HAP-1 (cell line): ENCODE data around the gene PTPMT1.

Experiments used
- DNase-seq, 2 experiments: peaks; one replicate each; pipeline ENCODE4 v3.0.0-alpha.2; 2016 to 2020; ENCODE audit warnings: low spot score in 2 of 2
- H3K27me3 ChIP-seq: fragments of 250-450 bp; sonication (Bioruptor Pico); 2 replicates; pipeline ENCODE4 v1.5.1; 2020; ENCODE audit warnings: low read depth, mild to moderate bottlenecking, moderate library complexity
- H3K36me3 ChIP-seq: fragments of 250-450 bp; sonication (Bioruptor Pico); replicated peaks from 2 replicates; pipeline ENCODE4 v1.5.1; 2020; ENCODE audit warnings: mild to moderate bottlenecking
- H3K4me1 ChIP-seq: fragments of 250-450 bp; sonication (Bioruptor Pico); 2 replicates; pipeline ENCODE4 v1.5.1; 2020; ENCODE audit warnings: mild to moderate bottlenecking
- H3K4me3 ChIP-seq: fragments of 250-450 bp; sonication (Bioruptor Pico); 2 replicates; pipeline ENCODE4 v1.5.1; 2020; ENCODE audit warnings: mild to moderate bottlenecking, moderate library complexity
- H3K9me3 ChIP-seq: fragments of 250-450 bp; sonication (Bioruptor Pico); 2 replicates; pipeline ENCODE4 v1.5.1; 2020; ENCODE audit warnings: mild to moderate bottlenecking, moderate library complexity
- in situ Hi-C: fragments of 300-500 bp; cut with MboI; formaldehyde crosslinking; loops from 3 replicates; pipeline ENCODE4 v1.14.3; 2020; ENCODE audit warnings: low sequenced_read_pairs, inconsistent platforms, mixed read lengths

Gene PTPMT1

GRCh38 chr11:47578524-47579494 is 13.4 kb downstream of the PTPMT1 start, which contains the start of the genes KBTBD4 and NDUFS3:
KBTBD4 (minus strand) TSS chr11:47578970; CDS start chr11:47578951, 19 bp downstream.
NDUFS3 (plus strand) TSS chr11:47579074; CDS start chr11:47579092, 18 bp downstream.
- no peaks in the 10 kb centered on the region; the same call in 1 of the 2 replicates for H3K4me1 ChIP-seq
- peak; percentile 84 to 94 for DNase-seq
- H3K27me3 ChIP-seq = no peaks in the 10 kb centered on the region
- H3K4me3 ChIP-seq = peak within 1 kb of the TSS; percentile 97
- peaks cover 60% of the 10 kb centered on the region for H3K36me3 ChIP-seq
- H3K9me3 ChIP-seq = no peaks in the 10 kb centered on the region
- in situ Hi-C loops = no loop called here

DNA sequence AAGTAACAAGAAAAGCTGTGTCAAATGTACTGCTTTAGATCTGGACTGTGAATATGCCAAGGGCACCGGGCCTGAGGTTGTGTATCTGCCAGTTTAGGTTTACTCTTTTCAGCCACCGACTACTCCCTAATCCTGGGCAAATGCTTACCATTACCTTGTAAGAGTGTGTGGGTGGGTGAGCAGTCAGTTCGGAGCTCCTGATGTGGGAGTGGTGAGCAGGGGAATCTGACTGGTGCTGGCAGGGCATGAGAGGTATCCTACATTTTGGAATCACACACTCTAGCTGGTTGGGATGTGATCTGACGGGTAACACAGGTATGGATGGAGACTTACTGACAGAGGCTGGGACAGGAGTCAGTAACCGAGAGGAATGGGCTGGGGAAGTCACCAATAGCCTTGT is 18.4 kb downstream of the PTPMT1 start:
- Histone ChIP-seq H3K4me1 (no peaks in the 10 kb centered on the region), H3K4me3 (no peak overlapping the region), H3K27me3 (no peaks in the 10 kb centered on the region), H3K36me3 (peaks cover 43% of the 10 kb centered on the region), H3K9me3 (no peaks in the 10 kb centered on the region)
- in situ Hi-C loops = no loop called here
- no peak for DNase-seq

DNA sequence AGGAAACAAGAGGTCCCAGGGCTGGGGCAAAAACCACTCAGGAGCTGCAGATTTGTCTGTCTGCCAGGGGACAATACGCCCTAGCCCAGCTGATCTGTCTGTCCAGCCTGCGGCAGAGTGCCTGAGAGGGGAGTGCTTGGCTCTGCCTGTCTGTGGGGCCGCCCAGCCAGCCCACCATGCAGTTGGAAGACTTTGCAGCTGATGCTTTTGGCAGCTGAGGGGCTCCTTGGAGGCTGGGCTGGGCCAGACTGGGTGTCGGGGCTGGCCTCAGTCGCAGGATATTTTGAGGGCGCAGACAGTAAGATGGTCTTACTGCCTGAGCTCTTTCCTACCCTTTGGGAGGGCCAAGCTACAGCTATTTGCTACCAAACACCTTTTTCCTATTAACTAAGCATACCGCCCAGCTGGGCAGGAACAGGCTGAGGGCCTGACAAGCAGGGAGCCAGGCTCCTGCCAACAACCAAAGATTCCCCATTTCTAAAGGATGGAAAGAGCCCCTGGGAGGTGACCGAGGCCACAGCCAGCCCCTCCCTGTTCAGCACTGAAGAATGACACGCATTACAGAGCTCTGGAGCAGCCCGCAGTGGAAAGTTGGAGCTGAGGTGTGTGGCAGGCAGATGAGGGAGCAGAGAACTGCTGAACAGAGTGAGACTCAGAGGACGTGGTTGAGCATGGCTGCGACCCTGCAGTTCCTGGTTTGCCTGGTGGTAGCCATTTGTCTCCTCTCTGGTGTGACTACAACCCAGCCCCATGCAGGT is 20.9 kb downstream of the PTPMT1 start, which contains the start of gene FAM180B:
FAM180B (plus strand) TSS at position 581 of the 758 bp plus-strand sequence; CDS start at position 672, 91 bp downstream.
- no peak for DNase-seq
- in situ Hi-C loops = no loop called here
- Histone ChIP-seq H3K9me3 (no peaks in the 10 kb centered on the region), H3K36me3 (peaks cover 30% of the 10 kb centered on the region), H3K4me1 (no peaks in the 10 kb centered on the region), H3K27me3 (no peaks in the 10 kb centered on the region), H3K4me3 (no peak within 1 kb of the TSS)

DNA sequence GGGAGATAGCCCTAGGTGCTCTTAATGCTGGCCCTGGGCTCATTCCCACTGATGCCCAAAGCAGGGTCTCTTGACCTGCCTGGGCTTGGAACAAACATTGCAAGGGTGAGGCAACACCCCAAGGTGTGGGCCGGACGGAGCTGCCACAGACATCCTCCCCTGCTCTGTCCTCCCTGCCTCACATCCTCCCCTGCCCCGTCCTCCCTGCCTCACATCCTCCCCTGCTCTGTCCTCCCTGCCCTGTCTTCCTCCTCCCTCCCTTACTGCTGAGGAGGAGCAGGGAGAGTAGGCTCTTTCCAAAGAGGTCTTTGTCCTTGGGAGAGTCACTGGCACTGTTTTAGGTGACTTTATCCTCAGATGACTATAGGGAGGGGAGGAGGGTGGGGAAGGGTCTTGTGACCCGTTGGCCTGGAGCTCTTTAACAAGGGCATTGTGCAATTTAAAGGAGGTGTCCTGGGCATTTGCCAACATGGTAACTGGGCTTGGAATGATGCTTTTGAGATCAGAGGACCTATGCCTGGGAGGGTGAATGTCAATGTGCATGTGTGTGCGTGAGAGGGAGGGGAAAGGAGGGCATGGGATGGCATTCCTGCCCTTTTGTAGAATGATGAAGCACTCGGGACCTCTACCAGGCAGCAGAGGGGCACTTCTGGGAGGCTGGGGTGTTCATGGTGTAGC is 21.8 kb downstream of the PTPMT1 start:
- in situ Hi-C loops = no loop called here
- H3K4me3 ChIP-seq = no peak overlapping the region
- H3K9me3 ChIP-seq = no peaks in the 10 kb centered on the region
- no peak for DNase-seq
- H3K27me3 ChIP-seq = no peaks in the 10 kb centered on the region
- H3K4me1 ChIP-seq = no peaks in the 10 kb centered on the region
- peaks cover 21% of the 10 kb centered on the region for H3K36me3 ChIP-seq

DNA sequence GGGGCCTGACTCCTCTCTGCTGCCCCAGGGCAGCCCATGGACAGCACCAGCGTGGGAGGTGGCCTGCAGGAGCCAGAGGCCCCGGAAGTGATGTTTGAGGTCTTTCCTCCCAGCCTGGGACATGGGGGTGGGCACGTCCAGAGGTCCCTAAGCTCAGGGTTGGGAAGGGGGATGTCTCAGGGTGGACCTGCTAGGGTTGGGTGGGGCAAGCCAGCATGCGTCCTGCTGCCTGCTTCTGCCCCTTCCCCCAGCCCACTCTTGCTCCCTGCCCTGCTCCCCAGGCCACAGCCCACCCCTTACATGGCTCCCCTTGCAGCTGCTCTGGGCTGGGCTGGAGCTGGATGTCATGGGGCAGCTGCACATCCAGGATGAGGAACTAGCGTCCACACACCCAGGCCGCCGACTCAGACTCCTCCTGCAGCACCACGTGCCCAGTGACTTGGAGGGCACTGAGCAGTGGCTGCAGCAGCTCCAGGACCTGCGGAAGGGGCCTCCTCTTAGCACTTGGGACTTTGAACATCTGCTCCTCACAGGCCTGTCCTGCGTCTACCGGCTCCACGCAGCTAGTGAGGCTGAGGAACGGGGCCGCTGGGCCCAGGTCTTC is 22.4 kb downstream of the PTPMT1 start:
- no peak overlapping the region for H3K4me3 ChIP-seq
- H3K9me3 ChIP-seq = no peaks in the 10 kb centered on the region
- in situ Hi-C loops = no loop called here
- peaks cover 15% of the 10 kb centered on the region for H3K36me3 ChIP-seq
- DNase-seq = no peak
- peaks cover 4% of the 10 kb centered on the region; the same call in 1 of the 2 replicates for H3K27me3 ChIP-seq
- no peaks in the 10 kb centered on the region for H3K4me1 ChIP-seq

DNA sequence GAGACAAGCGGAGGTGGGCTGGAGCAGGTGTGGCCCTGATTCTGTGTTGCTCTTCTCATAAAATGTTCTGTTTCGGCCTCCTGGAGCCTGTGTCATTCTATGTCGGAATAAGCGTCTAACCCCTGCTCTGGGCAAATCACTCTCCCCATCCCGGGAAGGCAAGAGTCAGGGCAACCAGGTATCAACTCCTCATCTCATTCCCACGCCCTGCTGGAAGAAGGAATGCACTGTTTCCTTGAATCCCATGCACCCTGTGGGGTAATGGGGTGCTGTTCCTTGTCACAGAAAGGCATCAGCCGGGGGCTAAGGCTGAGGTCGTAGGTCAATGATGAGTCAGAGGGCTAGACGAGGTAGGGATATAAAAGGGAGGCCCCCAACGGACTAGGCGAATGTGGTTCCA is 23.7 kb downstream of the PTPMT1 start:
- Histone ChIP-seq H3K27me3 (peaks cover 4% of the 10 kb centered on the region; the same call in 1 of the 2 replicates), H3K4me3 (no peak overlapping the region), H3K9me3 (no peaks in the 10 kb centered on the region), H3K4me1 (no peaks in the 10 kb centered on the region), H3K36me3 (peaks cover 2% of the 10 kb centered on the region)
- in situ Hi-C loops = no loop called here
- no peak for DNase-seq

DNA sequence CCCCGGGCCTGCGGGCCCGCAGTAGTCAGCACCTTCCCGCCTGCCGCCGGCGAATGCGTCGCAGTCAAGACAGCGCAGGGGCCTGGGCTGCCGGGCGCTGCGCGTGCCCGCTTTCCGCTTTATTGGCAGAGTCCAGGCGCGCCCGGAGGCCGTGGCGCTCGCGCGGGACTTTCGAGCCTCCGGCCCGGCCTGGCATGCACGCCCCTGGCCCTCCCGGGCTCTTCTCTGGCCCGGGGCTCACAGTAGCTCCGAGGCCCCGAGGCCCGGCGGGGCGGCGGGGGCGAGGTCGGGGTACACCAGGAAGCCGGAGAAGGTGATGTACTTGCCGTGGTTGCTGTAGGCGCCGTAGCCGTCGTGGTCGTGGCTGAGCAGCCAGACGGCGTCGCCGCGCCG is 24.2 kb downstream of the PTPMT1 start:
- no peak for DNase-seq

GRCh38 chr11:47589977-47590861 is 24.8 kb downstream of the PTPMT1 start:
- in situ Hi-C loops = no loop called here
- Histone ChIP-seq H3K27me3 (peaks cover 4% of the 10 kb centered on the region; the same call in 1 of the 2 replicates), H3K4me1 (no peaks in the 10 kb centered on the region), H3K4me3 (no peak overlapping the region), H3K9me3 (no peaks in the 10 kb centered on the region), H3K36me3 (no peaks in the 10 kb centered on the region)
- no peak for DNase-seq

More for the DNA sequence above, 24.2 kb downstream of the PTPMT1 start:
- Histone ChIP-seq H3K9me3 (no peaks in the 10 kb centered on the region), H3K27me3 (peaks cover 4% of the 10 kb centered on the region; the same call in 1 of the 2 replicates), H3K4me1 (no peaks in the 10 kb centered on the region), H3K36me3 (no peaks in the 10 kb centered on the region), H3K4me3 (no peak overlapping the region)
- in situ Hi-C loops = no loop called here

GRCh38 chr11:47591764-47592163 is 26.4 kb downstream of the PTPMT1 start:
- no peaks in the 10 kb centered on the region for H3K36me3 ChIP-seq
- in situ Hi-C loops = no loop called here
- H3K4me3 ChIP-seq = no peak overlapping the region
- H3K9me3 ChIP-seq = no peaks in the 10 kb centered on the region
- DNase-seq = no peak
- peaks cover 4% of the 10 kb centered on the region; the same call in 1 of the 2 replicates for H3K27me3 ChIP-seq
- no peaks in the 10 kb centered on the region for H3K4me1 ChIP-seq

- DNase-seq = no peak
- H3K27me3 ChIP-seq = peaks cover 4% of the 10 kb centered on the region; the same call in 1 of the 2 replicates
These were observed 26.9 kb downstream of the PTPMT1 start for GRCh38 chr11:47592251-47592650.

DNA sequence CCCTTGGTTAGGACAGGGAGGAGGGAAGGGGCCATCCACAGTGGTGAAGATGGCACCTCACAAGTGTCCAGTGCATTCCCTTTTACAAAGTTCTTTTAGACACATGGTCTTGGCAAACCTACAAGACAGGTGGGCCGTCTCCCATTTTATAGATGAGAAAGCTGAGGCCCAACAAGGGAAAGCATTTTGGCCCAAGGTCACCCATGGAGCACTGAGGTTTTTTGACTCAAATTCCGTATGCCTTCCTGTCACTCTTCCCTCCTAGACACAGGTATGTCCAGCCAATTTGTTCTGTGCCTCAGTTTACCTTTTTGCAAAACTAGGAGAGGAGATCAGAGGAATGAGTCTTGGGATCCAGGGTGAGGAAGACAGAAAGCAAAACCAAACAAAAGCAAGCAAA is 27.6 kb downstream of the PTPMT1 start:
- in situ Hi-C loops = no loop called here
- Histone ChIP-seq H3K4me3 (no peak overlapping the region), H3K9me3 (no peaks in the 10 kb centered on the region), H3K36me3 (no peaks in the 10 kb centered on the region), H3K27me3 (peaks cover 4% of the 10 kb centered on the region; the same call in 1 of the 2 replicates), H3K4me1 (no peaks in the 10 kb centered on the region)
- no peak for DNase-seq

More at GRCh38 chr11:47592251-47592650, 26.9 kb downstream of the PTPMT1 start:
- H3K4me3 ChIP-seq = no peak overlapping the region
- no peaks in the 10 kb centered on the region for H3K4me1 ChIP-seq
- in situ Hi-C loops = no loop called here
- H3K9me3 ChIP-seq = no peaks in the 10 kb centered on the region
- no peaks in the 10 kb centered on the region for H3K36me3 ChIP-seq

DNA sequence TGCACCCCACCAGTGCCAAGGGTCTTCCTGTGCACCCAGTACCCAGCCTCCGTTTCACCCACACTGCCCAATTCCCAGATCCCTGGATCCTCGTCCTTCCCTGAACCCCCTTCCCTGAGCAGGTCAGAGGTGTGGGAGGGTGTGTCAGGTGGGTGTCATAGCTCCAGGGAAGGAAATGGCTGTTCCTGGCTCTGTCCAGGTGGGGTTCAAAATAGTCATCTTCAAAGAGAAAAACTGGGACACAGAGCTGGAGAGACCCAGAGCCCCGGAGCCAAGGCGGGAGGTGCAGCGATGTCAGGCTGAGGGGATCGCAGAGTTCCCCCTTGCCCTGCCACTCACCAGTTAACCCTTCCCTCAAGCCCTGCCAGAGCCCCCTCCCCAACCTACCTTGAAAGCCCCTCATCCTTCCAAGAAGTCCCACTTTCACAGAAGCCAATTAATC is 28.1 kb downstream of the PTPMT1 start:
- no peak for DNase-seq
- in situ Hi-C loops = no loop called here

More for the DNA sequence above, 28.1 kb downstream of the PTPMT1 start:
- H3K36me3 ChIP-seq = no peaks in the 10 kb centered on the region
- no peak overlapping the region for H3K4me3 ChIP-seq
- H3K4me1 ChIP-seq = no peaks in the 10 kb centered on the region
- H3K9me3 ChIP-seq = no peaks in the 10 kb centered on the region
- peaks cover 4% of the 10 kb centered on the region; the same call in 1 of the 2 replicates for H3K27me3 ChIP-seq
